Forelimb muscle (tissue), 1 donor: ENCODE results near the gene RTKN2. TPM values are rescaled to one million over a fixed set of nuclear protein-coding genes. Genes with fewer than 3 reads are reported as not detected.
A peak's percentile ranks its signal among the peaks of the same experiment; 100 is the strongest.
"Not testable (repeated sequence)": the region's sequence is repeated elsewhere in the genome, so short reads cannot be mapped to it uniquely, and the experiment has no call there.

Experiments
- DNase-seq: peaks from one replicate; pipeline ENCODE4 v3.0.0-alpha.2; 2013; ENCODE audit warnings: low read depth
- polyA plus RNA-seq: library from polyadenylated mRNA; unstranded; fragments of 120-200 nt; gene quantifications from one replicate; pipeline ENCODE4 v1.2.1, GENCODE V29; 2013; ENCODE audit not compliant: insufficient read length

The RTKN2 gene
- polyA plus RNA-seq, 1 donor, result 4.5 TPM

DNA sequence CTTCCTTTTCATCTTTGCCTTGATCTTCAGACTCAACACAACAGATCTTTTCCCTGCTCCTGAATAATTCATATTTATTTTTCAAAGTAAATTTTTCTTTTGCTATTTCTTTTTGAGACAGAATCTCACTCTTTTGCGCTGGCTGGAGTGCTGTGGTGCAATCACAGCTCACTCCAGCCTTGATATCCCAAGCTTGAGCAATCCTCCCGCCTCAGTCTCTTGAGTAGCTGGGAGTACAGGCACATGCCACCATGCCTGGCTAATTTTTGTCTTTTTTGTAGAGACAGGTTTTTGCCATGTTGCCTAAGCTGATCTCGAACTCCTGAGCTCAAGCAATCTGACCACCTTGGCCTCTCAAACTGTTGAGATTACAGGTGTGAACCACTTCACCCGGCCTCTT is 9.2 kb downstream of the RTKN2 start:
- no peak for DNase-seq

DNA sequence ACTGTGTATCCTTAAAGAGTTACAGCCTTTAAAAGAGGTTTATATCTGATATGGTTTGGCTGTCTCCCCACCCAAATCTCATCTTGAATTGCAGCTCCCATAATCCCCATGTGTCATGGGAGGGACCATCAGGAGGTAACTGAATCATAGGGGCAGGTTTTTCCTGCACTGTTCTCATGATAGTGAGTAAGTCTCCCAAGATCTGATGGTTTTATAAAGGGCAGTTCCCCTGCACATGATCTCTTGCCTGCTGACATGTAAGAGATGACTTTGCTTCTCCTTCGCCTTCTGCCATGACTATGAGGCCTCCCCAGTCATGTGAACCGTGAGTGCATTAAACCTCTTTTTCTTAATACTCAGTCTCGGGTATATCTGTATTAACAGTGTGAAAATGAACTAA is 9.7 kb downstream of the RTKN2 start:
- DNase-seq, result no peak

DNA sequence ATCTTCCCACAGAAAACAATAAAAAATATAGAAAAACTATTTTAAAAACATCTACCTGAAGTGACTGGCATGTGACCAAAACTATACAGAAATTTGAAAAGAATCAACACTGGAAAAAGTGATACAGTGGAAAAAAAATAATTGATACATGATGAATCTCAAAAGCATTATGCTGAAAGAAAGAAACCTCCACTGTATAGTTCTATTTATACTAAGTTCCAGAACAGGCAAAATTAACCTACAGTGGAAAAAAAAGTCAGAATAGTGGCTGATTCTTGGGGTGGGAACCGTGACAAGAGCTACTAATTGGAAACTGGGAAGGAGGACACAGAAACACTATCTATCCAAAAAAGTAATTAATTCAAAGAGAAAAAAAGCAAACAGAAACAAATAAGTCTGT is 14.9 kb downstream of the RTKN2 start:
- DNase-seq, result no peak

DNA sequence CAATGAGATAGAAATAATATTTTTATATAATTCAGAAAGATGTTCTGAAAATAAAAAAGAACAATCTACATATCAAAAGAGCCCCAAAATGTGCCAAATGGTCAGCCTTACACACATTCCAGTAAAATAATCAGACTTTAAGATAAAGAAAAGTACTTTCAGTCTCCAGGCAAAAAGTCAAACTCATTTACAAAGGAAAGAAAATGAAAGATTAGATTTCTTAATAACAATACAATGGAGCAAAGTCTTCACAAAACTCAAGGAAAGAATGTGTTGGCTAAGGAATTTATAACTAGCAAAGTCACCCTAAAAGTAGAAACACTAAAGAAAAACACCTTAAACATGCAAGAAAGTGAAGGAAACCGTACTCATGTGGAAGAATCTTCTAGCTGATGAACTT is 16.6 kb downstream of the RTKN2 start:
- DNase-seq, result no peak

DNA sequence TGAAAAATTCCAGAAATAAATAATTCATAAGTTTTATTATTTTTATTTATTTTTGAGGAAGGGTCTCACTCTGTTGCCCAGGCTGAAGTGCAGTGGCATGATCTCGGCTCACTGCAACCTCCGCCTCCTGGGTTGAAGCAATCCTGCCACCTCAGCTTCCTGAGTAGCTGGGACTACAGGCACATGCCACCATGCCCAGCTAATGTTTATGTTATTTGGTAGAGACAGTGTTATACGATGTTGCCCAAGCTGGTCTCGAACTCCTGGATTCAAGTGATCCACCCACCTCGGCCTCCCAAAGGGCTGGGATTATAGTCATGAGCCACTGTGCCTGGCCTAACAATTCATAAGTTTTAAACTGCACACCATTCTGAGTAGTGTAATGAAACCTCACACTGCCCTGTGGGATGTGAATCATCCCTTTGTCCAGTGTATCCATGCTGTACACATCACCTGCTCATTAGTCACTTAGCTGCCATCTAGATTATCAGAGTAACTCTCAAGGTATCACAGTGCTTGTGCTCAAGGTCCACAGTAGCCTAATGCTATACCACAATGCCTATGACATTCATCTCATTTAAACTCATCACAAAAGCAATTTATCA is 17.9 kb downstream of the RTKN2 start:
- no peak for DNase-seq

DNA sequence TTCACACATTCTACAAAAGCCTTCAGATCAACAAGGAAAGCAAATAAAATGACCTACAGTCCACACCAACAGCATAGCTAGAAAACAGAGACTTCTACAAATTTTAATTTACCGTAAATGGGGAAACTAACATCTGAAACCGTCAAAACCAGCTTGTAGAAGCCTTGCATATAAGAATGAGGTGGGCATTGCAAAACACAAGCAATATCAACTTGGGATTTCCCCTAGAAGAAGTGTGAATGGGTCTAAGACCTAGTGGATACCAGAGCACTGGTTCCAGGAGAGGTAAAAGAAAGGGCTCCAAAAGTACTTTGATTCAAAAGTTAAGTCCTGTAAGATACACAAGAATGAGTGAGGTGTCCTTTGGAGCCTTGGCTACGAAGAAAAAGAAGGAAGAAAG is 18.7 kb downstream of the RTKN2 start:
- no peak for DNase-seq

DNA sequence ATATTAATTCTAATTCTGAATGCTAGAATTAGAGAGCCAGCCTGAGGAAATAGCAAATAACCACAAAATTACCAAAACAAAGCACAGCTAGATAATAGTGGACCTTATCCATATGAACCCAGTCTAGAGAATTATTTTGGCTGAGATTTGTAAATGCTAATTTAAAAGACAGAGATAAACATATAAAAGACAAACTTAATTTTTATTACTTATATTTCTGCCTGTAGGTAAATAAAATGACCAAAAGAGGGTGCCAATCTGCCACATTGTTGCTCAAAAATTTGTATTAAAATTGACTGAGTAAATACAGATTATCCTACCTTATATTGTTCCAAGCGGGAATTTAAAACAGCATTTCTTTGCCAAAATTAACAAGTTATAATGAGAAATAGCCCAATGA is 20.2 kb downstream of the RTKN2 start:
- no peak for DNase-seq

DNA sequence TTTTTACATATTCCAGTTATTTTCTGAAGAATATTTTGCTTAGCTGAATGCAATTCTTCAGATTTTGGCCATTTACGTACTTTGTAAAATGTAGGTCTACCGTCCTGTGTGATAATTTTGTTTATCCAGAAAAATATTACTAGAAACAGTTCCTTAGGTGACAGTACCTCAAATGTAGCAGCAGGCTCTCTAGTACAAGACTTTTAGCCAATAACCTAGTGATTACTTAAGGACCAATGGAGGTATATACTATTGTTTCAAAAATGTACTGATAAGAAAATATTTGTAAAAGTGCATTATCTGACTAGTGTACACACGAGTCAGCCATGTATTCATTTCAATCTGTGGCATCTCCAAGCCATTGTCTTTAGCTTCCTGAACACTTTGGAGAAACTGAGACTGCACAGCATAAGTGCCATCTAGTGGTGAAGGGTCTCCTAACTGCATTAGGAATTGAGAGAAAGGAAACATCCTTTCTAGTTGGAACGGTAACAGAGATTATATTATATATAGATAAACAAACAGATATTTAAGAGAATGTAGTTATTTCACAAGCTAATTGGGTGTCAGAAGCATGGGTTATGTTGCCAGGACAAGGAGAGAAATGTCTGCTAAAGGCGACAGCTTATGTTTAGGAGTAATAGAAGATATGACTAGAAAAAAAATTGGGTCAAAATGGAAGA is 23.7 kb downstream of the RTKN2 start:
- peak; percentile 67 for DNase-seq

DNA sequence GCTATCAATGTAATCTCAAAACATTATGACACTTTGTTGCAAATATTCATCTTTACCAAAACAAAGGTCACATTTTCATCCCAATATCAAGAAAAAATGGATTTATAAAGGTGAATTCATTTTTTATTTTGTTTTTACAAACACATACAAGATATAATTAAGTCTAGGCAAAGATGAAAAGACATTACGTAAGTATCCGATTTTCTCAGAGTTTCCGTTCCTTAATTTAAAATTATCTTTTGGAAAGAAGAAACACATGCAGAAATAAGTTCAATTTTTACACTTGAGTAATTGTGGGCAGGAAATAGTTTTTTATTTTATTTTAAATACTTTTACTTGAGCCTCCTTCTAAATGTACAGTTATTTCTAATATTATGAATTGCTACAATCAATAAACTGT is 24.6 kb downstream of the RTKN2 start:
- no peak for DNase-seq

DNA sequence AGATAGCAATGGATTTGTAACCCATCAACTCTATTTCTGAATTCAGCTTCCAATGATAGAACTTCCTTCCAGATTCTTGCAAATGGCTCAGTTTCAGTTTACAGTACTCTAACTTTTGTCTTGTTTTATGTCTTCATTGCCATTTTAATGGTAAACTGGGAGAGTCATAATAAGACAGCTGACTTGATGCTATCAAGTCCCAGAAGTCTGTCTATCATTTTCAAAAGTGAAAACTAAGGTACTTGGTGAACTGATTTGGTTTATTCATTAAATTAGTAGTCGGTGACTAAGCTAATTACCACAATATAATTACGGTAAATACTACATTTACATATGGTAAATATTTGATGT is 25.0 kb downstream of the RTKN2 start:
- DNase-seq, result no peak

DNA sequence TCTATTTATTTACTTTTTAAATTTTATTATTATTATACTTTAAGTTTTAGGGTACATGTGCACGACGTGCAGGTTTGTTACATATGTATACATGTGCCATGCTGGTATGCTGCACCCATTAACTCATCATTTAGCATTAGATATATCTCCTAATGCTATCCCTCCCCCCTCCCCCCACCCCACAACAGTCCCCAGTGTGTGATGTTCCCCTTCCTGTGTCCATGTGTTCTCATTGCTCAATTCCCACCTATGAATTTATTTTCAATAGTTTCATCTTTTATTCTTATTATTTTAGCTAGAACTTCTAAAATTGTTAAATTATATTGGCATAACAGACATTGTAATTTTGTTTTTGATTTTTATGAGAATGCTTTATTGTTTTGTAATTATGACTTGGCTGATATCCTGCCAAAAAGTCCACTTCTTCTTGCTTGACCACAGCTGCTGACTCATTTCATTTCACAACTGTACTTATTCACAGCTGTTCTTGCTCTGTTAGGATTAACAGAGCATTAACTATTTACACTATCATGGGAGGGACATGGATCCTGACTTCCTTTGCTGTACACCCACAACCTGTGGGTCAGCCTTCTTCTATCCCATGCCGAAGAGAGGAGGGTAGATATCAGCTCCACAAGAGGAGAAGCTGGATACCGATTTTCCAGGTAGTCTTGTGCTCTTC is 25.5 kb downstream of the RTKN2 start:
- DNase-seq, result peak; percentile 59

DNA sequence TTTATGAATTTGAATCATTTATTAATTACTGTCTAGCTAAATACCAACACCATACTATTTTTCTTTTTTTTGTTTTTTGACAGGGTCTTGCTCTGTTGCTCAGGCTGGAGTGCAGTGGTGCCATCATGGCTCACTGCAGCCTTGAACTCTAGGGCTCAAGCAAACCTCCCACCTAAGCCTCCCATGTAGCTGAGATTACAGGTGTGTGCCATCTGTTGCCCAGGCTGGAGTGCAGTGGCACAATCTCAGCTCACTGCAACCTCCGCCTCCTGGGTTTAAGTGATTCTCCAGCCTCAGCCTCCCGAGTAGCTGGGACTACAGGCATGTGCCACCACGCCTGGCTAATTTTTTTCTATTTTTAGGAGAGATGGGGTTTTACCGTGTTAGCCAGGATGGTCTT is 27.1 kb downstream of the RTKN2 start:
- DNase-seq, result not testable (repeated sequence)

DNA sequence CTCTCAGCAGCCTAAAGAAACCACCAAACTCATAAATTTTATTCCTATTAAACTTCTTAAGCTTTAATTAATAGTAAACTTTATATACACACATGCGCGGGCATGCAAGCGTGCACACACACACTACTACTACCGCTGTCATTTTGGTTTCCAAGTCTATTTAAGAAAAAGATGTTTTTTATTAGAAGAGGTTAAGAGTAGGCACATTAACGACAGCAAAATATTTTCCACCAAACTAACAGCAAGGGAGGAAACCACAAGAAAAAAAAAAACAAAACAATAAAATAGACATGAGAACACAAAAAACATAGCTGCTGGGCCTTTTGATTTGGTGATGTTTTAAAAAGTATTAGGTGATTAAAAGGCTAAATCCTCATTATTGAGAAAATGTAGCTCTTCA is 28.6 kb downstream of the RTKN2 start:
- DNase-seq, result no peak

DNA sequence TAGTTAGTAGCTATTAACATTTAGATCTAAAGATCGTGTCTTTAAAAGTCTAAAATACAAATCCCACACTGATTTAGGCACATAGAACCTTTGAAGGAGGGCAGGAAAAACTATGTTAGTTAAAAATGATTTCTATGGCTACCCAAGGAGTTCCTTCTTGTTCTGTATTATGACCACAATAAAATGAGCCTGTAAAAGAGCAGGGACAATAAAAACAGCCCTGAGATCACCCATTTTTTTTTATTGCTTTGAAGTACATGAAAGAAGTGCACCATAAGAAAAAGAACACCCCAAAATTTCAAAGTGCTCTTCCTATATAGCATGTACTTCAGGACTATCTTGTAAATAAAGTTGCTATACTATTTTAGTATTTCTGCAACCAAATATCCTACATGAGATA is 29.8 kb downstream of the RTKN2 start:
- no peak for DNase-seq

DNA sequence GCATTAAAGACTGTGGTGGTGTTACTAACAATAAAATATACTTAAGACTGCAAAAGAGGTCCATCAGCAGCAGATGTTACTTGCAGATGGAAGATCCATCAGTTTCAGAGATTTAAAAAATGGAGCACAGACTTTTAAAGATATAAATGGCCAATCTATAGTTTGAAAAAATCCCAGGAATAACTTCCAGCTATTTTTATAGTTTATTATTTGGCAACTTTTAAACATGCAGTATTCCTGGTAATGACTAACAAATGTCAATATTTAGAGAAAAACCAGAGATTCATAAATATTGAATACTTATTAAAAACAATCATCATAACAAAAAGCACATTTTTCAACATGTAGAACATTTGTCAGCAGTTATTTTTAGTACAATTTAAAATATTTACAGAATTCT is 30.7 kb downstream of the RTKN2 start:
- DNase-seq, result peak; percentile 56

DNA sequence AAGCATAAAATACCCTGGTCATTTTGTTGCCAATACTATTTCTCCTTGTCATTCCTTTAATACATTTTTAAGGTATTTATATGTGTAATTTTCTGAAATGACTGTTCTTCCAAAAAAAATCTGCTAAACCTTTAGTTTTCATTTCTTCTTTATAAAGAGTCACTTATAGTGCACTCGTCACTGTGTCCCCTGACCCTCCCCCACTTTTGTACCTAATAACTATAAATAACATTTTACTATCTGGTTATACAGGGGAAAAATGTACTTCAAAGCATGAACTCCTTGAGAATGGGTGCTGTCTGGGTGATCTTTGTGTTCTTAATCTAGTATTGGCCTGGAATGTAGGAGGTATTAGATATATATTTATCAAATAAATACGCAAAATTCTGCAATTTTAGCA is 31.1 kb downstream of the RTKN2 start:
- no peak for DNase-seq

DNA sequence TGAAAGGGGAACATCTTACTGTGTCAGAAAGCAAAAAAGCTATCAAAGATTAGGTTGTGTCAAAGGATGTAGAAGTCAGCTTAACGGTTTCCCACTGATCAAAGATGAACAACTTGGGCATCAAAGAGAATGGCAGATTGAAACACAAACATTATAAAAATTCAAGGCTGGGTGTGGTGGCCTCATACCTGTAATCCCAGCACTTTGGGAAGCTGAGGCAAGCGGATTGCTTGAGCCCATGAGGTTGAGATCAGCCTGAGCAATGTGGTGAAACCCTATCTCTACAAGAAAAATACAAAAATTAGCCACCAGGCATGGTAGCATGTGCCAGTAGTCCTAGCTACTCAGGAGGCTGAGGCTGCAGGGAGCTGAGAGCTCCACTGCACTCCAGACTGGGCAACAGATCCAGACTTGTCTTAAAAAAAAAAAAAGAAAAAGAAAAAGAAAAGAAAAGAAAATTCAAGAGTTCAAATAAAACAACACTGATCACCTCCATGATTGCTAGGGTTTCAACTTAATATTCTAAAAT is 34.5 kb downstream of the RTKN2 start:
- DNase-seq, result no peak

DNA sequence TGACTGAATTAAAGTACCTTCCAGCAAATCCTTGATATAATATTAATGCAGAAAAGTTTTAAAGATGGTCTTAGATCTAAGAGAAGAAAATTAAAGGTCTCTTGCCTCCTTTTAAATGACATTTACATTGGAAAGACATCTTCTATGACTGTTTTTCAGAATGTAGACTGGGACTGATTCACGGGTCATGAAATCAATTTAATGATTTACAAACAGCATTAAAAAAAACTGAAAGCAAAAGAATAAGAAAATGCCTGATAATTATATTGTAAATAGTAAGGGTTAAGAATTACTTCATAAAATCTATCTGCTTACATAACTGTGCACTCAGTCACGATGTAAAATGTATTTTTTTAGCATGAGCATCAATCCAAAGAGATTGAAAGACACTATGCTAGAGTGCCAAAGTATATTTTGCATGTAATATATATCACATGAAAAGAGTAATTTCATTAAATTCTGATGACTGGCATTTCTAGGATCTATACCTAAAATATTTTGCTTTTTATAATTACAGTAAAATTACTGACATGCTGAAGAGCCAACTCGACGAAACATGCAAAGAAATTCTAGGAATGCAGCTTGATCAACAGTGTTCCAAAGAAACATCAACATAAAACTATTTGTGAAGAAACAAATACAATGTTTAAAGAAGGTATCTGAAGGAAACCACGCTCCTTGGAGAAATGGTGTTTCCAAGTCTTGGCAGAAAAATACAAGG is 35.1 kb downstream of the RTKN2 start:
- DNase-seq, result no peak

DNA sequence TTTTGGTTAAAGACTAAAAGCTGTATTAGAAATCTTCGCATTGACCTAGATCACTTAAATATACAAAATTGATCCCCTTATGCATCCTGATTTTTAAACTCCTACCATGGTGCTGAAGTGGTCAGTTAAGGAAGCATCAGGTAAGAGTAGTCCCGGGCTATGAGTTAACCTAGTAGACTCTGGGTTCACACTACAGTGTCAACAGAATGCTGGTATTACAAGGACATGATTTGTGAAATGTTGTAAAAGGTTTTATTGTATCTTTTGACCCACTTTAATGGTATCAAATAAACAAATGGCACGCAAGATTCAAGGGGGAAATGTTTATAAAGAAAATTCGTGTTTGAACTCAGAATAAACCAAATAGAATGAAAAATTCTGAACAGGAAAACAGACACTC is 36.8 kb downstream of the RTKN2 start:
- no peak for DNase-seq

DNA sequence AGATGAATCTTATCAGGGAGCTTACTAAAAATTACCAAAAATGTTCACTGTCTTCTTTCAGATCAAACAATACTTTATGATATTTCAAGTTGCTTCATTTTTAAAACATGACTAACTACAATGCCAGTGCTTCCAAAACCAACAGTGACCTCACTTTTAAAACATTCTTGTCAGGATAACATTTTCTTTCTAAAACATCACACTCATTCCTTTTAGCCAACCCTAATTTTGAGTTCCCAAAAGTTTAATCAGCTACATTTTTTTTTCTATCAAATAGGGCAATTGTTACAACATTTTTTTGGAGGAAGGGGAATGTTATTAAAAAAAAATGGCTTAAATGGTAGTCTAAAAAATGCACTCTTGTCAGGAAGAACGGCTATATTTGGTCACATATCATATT is 37.3 kb downstream of the RTKN2 start:
- DNase-seq, result no peak

DNA sequence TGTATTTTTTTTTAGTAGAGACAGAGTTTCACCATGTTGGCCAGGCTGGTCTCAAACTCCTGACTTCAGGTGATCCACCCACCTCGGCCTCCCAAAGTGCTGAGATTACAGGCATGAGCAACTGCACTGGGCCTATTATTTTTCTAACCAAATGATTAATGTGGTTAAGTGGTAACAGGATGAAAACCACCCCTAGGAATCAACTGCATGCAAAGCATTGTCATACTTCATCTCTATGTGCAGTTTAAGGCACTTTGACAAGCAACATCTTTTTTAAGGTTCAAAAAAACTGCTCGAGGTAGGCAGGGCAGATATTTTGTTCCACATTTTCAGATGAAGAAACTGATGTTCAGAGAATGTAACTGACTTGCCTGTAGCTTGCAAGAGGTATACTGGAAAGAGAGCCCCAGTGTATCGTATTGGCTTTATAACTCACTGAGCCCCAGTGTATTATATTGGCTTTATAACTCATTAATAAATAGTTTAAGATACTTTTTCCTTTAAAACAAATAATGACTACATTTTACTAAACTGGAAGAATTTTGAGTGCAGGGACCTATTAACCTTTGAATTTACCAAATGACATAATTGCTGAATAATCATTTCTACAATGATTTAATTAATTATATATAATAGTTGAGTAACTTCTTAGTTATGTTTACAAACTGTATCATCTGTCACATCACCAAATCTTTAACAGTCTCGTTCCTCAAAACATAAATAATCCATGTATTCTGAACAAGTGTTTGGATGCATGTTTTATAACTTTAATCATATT is 38.1 kb downstream of the RTKN2 start:
- DNase-seq, result no peak

DNA sequence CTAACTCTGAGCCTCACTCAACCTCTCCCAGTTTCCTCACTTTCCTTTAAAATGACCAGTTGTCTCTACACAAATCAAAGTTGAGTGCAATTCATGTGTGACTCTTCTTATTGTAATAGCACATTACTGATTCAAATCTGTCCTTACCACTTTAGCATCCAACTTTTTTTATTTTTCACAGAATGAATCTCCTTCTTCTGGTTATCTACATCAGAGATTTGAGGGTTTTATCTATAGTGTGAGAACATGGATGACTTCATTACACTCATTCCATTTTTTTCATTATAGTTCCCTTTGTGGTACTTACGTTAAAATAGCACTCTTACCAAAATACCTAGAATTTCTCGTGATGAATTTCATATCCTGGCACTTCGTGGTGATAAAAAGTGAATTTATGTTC is 43.3 kb downstream of the RTKN2 start:
- no peak for DNase-seq
